ENCODE measurements around the gene BARX2.

BARX2 gene

GRCh38 chr11:129418039-129418438 lies 42.4 kb downstream of the BARX2 start:
- no peak for TF ChIP-seq CTCF (IDR thresholded peaks at IDR 0.05; ENCODE audit: low read depth, low read length)
- no peak for DNase-seq (ENCODE audit: extremely low read depth, low read depth)

GRCh38 chr11:129419386-129419785 lies 43.7 kb downstream of the BARX2 start:
- no peak for TF ChIP-seq CTCF (IDR thresholded peaks at IDR 0.05; ENCODE audit: low read depth, low read length)
- DNase-seq (ENCODE audit: extremely low read depth, low read depth), result no peak

GRCh38 chr11:129423426-129423825 lies 47.8 kb downstream of the BARX2 start:
- TF ChIP-seq CTCF (IDR thresholded peaks at IDR 0.05; ENCODE audit: low read depth, low read length), result no peak
- DNase-seq (ENCODE audit: extremely low read depth, low read depth), result no peak

GRCh38 chr11:129425214-129425613 lies 49.6 kb downstream of the BARX2 start:
- DNase-seq (ENCODE audit: extremely low read depth, low read depth), result no peak
- no peak for TF ChIP-seq CTCF (IDR thresholded peaks at IDR 0.05; ENCODE audit: low read depth, low read length)

- no peak for TF ChIP-seq CTCF (IDR thresholded peaks at IDR 0.05; ENCODE audit: low read depth, low read length)
- DNase-seq (ENCODE audit: extremely low read depth, low read depth), result no peak
Observed at GRCh38 chr11:129426038-129426437, 50.4 kb downstream of the BARX2 start.

- no peak for DNase-seq (ENCODE audit: extremely low read depth, low read depth)
- no peak for TF ChIP-seq CTCF (IDR thresholded peaks at IDR 0.05; ENCODE audit: low read depth, low read length)
Observed at GRCh38 chr11:129426776-129427175, 51.1 kb downstream of the BARX2 start.

GRCh38 chr11:129427376-129427775 lies 51.7 kb downstream of the BARX2 start:
- TF ChIP-seq CTCF (IDR thresholded peaks at IDR 0.05; ENCODE audit: low read depth, low read length), result no peak

More at GRCh38 chr11:129427376-129427775, 51.7 kb downstream of the BARX2 start:
- no peak for DNase-seq (ENCODE audit: extremely low read depth, low read depth)
